ENCODE measurements around the gene NKX1-1. TPM values are rescaled to one million over a fixed set of nuclear protein-coding genes. Genes with fewer than 3 reads are reported as not detected.
A peak's percentile ranks its signal among the peaks of the same experiment; 100 is the strongest.
"Not testable (repeated sequence)": the region's sequence is repeated elsewhere in the genome, so short reads cannot be mapped to it uniquely, and the experiment has no call there.

Gene NKX1-1
- total RNA-seq, 1 donor from 2014 or later, result not detected

DNA sequence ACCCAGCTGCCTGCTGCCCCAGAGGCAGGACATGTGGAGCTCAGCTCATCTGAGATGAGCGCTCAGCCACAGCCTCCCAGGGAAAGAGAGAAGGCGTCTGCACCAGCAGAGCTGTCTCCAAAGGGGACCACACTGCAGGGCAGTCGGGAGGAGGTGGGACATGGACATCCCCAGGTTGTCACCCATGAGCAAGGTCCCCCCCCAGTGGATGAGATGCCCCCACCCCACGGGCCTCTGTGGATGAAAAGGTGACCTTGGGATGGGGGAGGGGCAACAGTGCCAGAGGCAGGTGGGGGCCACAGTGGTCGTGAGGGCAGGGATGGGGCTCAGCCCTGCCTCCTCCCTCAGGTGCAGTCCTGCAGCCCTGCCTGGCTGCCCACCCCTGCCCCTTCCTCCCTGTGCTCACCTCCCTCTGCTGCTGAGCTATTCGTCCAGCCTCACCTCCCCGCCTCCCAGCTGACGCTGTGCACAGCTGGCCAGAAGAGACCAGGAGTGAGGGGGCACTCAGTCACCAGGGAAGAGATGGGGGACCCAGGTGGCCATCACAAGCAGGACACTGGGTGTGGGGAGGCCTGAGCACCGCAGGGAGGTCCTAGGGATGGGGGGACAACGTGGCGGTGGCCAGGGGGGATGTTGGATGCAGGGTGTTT is 9.3 kb downstream of the NKX1-1 start:
- Mint-ChIP-seq H3K9me3 (peaks cover 13% of the 10 kb centered on the region), H3K27ac (peak overlapping the region; percentile 81), H3K4me1 (no peaks in the 10 kb centered on the region), H3K36me3 (peaks cover 17% of the 10 kb centered on the region), H3K27me3 (ENCODE audit: low read depth) (peaks cover 21% of the 10 kb centered on the region), H3K4me3 (no peak overlapping the region)
- DNase-seq (ENCODE audit: low spot score in 2 of 2, unreplicated experiment in 2 of 2), result peak in 1 of 2 experiments; percentile 8
- TF ChIP-seq, protein P1, sequence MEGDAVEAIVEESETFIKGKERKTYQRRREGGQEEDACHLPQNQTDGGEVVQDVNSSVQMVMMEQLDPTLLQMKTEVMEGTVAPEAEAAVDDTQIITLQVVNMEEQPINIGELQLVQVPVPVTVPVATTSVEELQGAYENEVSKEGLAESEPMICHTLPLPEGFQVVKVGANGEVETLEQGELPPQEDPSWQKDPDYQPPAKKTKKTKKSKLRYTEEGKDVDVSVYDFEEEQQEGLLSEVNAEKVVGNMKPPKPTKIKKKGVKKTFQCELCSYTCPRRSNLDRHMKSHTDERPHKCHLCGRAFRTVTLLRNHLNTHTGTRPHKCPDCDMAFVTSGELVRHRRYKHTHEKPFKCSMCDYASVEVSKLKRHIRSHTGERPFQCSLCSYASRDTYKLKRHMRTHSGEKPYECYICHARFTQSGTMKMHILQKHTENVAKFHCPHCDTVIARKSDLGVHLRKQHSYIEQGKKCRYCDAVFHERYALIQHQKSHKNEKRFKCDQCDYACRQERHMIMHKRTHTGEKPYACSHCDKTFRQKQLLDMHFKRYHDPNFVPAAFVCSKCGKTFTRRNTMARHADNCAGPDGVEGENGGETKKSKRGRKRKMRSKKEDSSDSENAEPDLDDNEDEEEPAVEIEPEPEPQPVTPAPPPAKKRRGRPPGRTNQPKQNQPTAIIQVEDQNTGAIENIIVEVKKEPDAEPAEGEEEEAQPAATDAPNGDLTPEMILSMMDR (IDR thresholded peaks at IDR 0.05; ENCODE audit: unreplicated experiment), result no peak

DNA sequence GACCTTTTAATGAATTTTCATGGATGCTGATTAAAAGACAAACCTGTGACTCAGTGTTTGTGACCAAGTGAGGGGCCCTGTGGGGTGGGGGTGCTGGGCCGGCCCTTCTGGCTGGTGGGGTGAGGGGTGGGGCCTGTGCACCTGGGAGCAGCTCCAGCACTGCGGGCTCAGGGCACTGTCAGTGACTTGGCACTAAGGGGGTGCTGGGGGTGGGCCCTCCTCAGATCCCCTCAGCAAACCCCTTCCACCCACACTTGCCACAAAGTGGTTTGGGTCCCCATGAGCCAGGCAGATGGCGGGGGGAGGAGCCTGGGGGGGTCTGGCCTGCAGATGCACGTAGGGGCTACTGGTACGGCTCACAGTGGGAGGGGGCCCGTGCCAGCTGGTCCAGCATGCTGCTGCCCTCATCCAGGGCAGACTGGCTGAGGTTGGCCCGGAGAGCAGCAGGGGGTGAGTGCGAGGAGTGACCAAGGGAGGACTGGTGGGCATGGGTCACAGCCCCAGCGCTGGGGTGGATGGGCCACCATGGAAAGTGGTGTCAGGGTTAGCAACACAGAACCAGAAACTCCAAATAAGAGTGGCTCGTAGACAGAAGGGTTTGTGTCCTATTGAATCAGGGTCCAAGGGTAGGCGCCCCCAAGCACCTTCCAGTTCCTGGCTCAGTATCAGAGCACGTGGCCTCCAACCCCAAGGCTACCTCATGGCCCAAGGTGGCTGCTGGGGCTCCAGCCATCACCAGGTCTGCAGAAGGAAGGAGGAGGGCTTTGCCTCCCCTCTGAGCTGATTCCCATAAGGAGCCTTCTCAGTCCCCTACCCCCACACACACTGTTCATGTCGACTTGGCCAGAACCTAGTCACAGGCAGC is 10.1 kb downstream of the NKX1-1 start:
- peaks cover 17% of the 10 kb centered on the region for H3K36me3 Mint-ChIP-seq

DNA sequence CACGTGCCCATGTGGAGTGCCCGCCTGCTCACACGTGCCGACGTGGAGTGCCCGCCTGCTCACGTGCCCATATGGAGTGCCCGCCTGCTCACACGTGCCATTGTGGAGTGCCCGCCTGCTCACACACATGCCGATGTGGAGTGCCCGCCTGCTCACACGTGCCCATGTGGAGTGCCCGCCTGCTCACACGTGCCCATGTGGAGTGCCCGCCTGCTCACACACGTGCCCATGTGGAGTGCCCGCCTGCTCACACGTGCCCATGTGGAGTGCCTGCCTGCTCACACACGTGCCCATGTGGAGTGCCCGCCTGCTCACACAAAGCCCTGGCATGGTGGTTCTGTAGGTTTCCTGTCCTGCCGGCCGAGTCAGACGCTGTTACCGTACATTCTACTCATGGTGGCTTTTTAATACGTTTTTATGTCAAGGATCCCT is 10.8 kb downstream of the NKX1-1 start:
- peak in 1 of 2 experiments; percentile 2 for DNase-seq (ENCODE audit: low spot score in 2 of 2, unreplicated experiment in 2 of 2)
- H3K9me3 Mint-ChIP-seq, result peaks cover 13% of the 10 kb centered on the region
- peaks cover 17% of the 10 kb centered on the region for H3K36me3 Mint-ChIP-seq
- not testable (repeated sequence) for H3K4me1 Mint-ChIP-seq; H3K27me3 Mint-ChIP-seq (ENCODE audit: low read depth)
- peak overlapping the region; percentile 39 for H3K27ac Mint-ChIP-seq
- H3K4me3 Mint-ChIP-seq, result peak overlapping the region; percentile 17

More for the DNA sequence above, 10.1 kb downstream of the NKX1-1 start:
- Mint-ChIP-seq H3K4me3 (peak overlapping the region; percentile 17), H3K9me3 (peaks cover 13% of the 10 kb centered on the region), H3K27me3 (ENCODE audit: low read depth) (peaks cover 15% of the 10 kb centered on the region), H3K27ac (peak overlapping the region; percentile 81), H3K4me1 (no peaks in the 10 kb centered on the region)
- TF ChIP-seq, protein P1 (IDR thresholded peaks at IDR 0.05; ENCODE audit: unreplicated experiment), result no peak
- DNase-seq (ENCODE audit: low spot score in 2 of 2, unreplicated experiment in 2 of 2), result peak in 1 of 2 experiments; percentile 3

DNA sequence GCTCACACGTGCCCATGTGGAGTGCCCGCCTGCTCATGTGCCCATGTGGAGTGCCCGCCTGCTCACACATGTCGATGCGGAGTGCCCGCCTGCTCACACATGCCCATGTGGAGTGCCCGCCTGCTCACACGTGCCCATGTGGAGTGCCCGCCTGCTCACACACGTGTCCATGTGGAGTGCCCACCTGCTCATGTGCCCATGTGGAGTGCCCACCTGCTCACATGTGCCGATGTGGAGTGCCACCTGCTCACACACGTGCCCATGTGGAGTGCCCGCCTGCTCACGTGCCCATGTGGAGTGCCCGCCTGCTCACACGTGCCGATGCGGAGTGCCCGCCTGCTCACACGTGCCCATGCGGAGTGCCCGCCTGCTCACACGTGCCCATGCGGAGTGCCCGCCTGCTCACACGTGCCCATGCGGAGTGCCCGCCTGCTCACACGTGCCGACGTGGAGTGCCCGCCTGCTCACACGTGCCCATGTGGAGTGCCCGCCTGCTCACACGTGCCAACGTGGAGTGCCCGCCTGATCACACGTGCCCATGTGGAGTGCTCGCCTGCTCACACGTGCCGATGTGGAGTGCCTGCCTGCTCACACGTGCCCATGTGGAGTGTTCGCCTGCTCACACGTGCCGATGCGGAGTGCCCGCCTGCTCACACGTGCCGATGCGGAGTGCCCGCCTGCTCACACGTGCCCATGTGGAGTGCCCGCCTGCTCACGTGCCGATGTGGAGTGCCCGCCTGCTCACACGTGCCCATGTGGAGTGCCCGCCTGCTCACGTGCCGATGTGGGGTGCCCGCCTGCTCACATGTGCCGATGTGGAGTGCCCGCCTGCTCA is 11.5 kb downstream of the NKX1-1 start:
- H3K27me3 Mint-ChIP-seq (ENCODE audit: low read depth); DNase-seq (ENCODE audit: low spot score in 2 of 2, unreplicated experiment in 2 of 2); H3K27ac Mint-ChIP-seq; H3K4me1 Mint-ChIP-seq; H3K4me3 Mint-ChIP-seq: not testable (repeated sequence)
- peaks cover 17% of the 10 kb centered on the region for H3K9me3 Mint-ChIP-seq
- H3K36me3 Mint-ChIP-seq, result peaks cover 18% of the 10 kb centered on the region

DNA sequence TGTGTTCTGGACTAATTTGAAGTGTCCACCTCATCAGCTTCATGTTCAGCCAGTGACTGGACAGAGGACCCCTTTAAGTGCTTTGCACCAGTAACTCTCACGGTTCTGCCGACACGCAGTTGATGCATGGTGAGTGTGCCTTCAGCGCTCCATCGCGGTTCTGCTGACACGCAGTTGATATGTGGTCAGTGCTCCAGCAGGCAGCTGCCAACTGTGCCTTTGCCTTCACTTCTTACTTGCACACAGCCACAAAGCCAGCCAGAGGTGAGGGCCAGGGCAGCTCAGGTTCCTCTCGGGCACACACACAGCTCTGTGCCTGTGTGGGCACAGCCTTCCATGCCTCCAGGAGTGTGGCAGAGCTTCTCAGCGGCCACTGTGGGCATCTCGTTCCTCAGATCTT is 12.4 kb downstream of the NKX1-1 start:
- peaks cover 3% of the 10 kb centered on the region for H3K27me3 Mint-ChIP-seq (ENCODE audit: low read depth)
- H3K9me3 Mint-ChIP-seq, result peaks cover 19% of the 10 kb centered on the region

DNA sequence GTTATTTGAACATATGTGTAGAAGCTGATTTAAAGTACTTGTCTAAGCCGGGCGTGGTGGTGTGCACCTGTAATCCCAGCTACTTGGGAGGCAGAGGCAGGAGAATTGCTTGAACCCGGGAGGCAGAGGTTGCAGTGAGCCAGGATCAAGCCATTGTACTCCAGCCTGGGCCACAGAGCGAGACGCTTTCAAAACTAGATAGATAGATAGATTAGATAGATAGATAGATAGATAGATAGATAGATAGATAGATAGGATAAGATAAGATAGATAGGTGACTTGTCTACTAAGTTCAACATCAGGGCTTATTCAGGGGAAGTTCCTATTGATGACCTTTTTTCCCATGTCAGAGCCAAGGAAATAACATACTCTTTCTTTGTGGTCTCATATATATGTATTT is 12.9 kb downstream of the NKX1-1 start:
- peaks cover 24% of the 10 kb centered on the region for H3K9me3 Mint-ChIP-seq
- H3K36me3 Mint-ChIP-seq, result peaks cover 23% of the 10 kb centered on the region
- H3K27ac Mint-ChIP-seq; H3K4me1 Mint-ChIP-seq; H3K4me3 Mint-ChIP-seq; H3K27me3 Mint-ChIP-seq (ENCODE audit: low read depth); DNase-seq (ENCODE audit: low spot score in 2 of 2, unreplicated experiment in 2 of 2): not testable (repeated sequence)

More for the DNA sequence above, 12.4 kb downstream of the NKX1-1 start:
- DNase-seq (ENCODE audit: low spot score in 2 of 2, unreplicated experiment in 2 of 2), result peak in 1 of 2 experiments; percentile 7
- no peaks in the 10 kb centered on the region for H3K4me1 Mint-ChIP-seq
- no peak overlapping the region for H3K4me3 Mint-ChIP-seq
- no peak overlapping the region for H3K27ac Mint-ChIP-seq
- peaks cover 21% of the 10 kb centered on the region for H3K36me3 Mint-ChIP-seq
- TF ChIP-seq, protein P1 (IDR thresholded peaks at IDR 0.05; ENCODE audit: unreplicated experiment), result no peak

Data from mesothelial cell of epicardium (in vitro differentiated cells).